Colonic mucosa (tissue), 4 donors: ENCODE results near the gene HDAC4. TPM values are rescaled to one million over a fixed set of nuclear protein-coding genes. Genes with fewer than 3 reads are reported as not detected.

Source experiments
- DNase-seq: peaks from one replicate; pipeline ENCODE4 v3.0.0-alpha.2; 2020
- H3K27ac ChIP-seq: fragments of 200-600 bp; one replicate; pipeline ENCODE4 v1.8.0; 2021
- H3K27me3 ChIP-seq: fragments of 200-600 bp; one replicate; pipeline ENCODE4 v1.8.0; 2021
- H3K36me3 ChIP-seq: fragments of 200-600 bp; one replicate; pipeline ENCODE4 v1.8.0; 2021
- H3K4me1 ChIP-seq: fragments of 200-600 bp; one replicate; pipeline ENCODE4 v1.8.0; 2021; ENCODE audit warnings: mild to moderate bottlenecking
- H3K4me3 ChIP-seq: fragments of 200-600 bp; one replicate; pipeline ENCODE4 v1.8.0; 2021
- H3K9ac ChIP-seq, 2 donors: one replicate each; pipeline ENCODE4 v1.7.0; 2013; ENCODE audit warnings: control low read depth in 2 of 2, low read depth in 2 of 2, low read length in 2 of 2
- H3K9me3 ChIP-seq: fragments of 200-600 bp; one replicate; pipeline ENCODE4 v1.8.0; 2021
- intact Hi-C: fragments of 100-400 bp; cut with DNase I; formaldehyde crosslinking; loops from one replicate; pipeline ENCODE4 v1.14.1; 2022
- total RNA-seq, 2 donors: library from RNA; stranded (reverse); fragmentation: NEBNext Ultra II Directional in 1 of 2; extraction: Animal tissue kit (Norgen Biotek cat#: 25700) in 1 of 2; gene quantifications; one replicate each; pipeline ENCODE4 v1.2.1, GENCODE V29; 2021
- TF ChIP-seq, protein P1 (sequence below): fragments of 200-600 bp; IDR thresholded peaks from one replicate; pipeline ENCODE4 v1.8.0; 2022; ENCODE audit warnings: antibody characterized with exemption, mild to moderate bottlenecking
- donor health status: healthy.
- donor health status: DM: no; HTN: no; CAD: no.
- donor health status: DM: no; HTN: no; CAD: no.

Gene HDAC4
- total RNA-seq, 2 donors from 2014 or later: 35.3 to 46.8 TPM

DNA sequence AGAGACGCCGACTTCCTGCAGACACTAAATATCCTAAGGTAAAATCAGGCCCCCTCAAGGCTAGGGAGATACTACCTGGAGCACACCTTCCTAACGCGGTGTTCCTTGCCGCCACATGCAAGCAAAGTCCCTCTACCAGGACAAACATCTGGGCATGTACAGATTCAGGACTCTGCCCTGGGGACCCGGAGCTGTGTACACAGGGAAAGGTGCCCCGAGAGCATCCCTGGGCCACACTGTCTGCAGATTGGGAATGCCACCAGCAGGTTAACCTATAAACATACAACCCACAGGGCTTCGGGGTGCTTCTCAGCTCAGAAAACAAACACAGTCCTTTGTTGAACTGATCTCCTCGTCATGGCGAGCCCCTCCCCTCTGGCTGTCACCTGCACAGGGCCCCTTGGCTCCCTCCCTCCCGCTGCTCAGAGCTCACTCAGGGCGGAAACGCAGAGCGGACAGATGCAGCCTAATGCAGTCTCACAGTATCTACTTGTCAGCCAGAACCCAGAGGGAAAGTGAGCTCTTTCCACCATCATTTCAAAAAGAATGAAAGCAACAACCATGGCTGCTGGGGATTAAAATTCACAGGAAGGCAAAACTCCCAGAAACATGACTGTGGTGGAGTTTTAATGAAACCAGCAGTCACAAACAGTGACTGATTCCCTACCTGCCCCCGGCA is 218.8 kb downstream of the HDAC4 start:
- DNase-seq: no peak
- TF ChIP-seq, protein P1, sequence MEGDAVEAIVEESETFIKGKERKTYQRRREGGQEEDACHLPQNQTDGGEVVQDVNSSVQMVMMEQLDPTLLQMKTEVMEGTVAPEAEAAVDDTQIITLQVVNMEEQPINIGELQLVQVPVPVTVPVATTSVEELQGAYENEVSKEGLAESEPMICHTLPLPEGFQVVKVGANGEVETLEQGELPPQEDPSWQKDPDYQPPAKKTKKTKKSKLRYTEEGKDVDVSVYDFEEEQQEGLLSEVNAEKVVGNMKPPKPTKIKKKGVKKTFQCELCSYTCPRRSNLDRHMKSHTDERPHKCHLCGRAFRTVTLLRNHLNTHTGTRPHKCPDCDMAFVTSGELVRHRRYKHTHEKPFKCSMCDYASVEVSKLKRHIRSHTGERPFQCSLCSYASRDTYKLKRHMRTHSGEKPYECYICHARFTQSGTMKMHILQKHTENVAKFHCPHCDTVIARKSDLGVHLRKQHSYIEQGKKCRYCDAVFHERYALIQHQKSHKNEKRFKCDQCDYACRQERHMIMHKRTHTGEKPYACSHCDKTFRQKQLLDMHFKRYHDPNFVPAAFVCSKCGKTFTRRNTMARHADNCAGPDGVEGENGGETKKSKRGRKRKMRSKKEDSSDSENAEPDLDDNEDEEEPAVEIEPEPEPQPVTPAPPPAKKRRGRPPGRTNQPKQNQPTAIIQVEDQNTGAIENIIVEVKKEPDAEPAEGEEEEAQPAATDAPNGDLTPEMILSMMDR: no peak
- H3K36me3 ChIP-seq: no peaks in the 10 kb centered on the region
- no peaks in the 10 kb centered on the region for H3K27me3 ChIP-seq
- no peak overlapping the region for H3K9ac ChIP-seq
- H3K9me3 ChIP-seq: no peaks in the 10 kb centered on the region
- no peak overlapping the region for H3K4me3 ChIP-seq
- intact Hi-C loops: no loop called here
- H3K27ac ChIP-seq: no peak overlapping the region
- H3K4me1 ChIP-seq: no peaks in the 10 kb centered on the region

DNA sequence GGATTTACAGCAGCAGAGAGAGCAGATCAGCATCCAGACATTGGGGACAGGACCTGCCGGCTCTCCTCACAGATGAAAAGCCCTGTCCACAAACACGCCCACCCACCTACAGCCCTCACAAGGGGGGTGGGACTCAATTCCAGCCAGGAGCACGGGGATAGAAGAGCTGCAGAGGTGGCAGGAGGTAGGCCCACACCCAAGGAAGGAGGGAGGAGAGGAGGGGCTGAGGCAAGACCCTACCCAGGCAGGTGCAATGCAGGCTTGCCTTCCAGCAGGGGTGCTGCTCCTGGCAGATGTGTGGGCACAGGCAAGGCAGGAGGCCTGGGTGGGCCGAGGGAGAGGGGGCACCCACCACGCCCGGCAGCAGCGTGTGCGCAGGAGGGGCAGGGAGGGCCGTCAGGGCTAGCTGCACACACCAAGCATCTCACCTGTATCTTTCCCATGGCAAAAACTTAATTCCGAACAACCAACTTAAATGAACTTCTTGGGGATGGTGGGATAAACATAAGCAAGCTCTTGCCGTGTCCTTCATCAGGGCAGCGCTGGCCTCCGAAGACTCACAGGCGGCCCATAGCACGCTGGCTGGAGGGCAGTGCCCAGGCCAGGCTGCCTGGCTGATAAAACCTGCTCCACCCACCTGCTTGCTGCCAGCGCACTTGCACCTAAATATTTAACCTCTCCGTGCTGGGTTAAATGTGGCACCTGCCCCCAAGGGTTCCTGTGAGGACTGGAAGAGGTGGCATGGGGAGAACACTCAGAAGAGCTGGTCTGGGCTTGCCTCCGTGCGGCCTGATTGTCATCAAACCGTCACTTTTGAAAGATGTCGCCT is 219.5 kb downstream of the HDAC4 start:
- intact Hi-C loops: no loop called here
- Histone ChIP-seq H3K9ac (no peak overlapping the region), H3K9me3 (no peaks in the 10 kb centered on the region), H3K27ac (no peak overlapping the region), H3K36me3 (no peaks in the 10 kb centered on the region), H3K4me3 (no peak overlapping the region), H3K4me1 (no peaks in the 10 kb centered on the region), H3K27me3 (no peaks in the 10 kb centered on the region)
- DNase-seq: no peak
- TF ChIP-seq, protein P1: no peak

DNA sequence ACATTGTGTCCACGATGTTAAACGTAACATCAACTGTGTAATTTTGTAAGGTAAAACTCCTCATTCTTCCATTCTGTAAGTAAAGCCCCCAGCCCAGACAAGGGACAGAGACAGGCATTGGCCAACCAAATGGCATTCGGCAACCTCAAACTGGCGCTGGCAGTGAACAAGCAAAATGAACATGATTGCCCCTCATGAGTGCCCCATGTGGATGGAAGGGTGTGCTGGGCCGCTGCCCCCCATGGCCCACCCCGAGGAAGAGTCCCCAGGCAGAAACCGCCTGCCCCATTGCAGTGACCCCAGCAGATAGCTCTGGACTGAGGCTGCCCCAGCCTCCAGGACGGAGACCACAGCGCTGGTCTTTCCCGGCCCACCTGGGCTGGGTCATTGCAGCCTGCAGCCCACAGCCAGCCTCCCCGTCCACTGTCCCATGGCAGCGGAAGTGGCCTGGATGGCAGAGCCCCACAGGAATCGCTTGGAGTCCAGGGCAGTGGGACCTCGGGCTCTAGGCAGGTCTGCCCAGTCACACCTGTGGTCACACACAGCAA is 220.2 kb downstream of the HDAC4 start:
- Histone ChIP-seq H3K36me3 (no peaks in the 10 kb centered on the region), H3K4me1 (no peaks in the 10 kb centered on the region), H3K27me3 (no peaks in the 10 kb centered on the region), H3K9ac (no peak overlapping the region), H3K27ac (no peak overlapping the region), H3K9me3 (no peaks in the 10 kb centered on the region), H3K4me3 (no peak overlapping the region)
- no peak for DNase-seq
- intact Hi-C loops: no loop called here
- TF ChIP-seq, protein P1: no peak

DNA sequence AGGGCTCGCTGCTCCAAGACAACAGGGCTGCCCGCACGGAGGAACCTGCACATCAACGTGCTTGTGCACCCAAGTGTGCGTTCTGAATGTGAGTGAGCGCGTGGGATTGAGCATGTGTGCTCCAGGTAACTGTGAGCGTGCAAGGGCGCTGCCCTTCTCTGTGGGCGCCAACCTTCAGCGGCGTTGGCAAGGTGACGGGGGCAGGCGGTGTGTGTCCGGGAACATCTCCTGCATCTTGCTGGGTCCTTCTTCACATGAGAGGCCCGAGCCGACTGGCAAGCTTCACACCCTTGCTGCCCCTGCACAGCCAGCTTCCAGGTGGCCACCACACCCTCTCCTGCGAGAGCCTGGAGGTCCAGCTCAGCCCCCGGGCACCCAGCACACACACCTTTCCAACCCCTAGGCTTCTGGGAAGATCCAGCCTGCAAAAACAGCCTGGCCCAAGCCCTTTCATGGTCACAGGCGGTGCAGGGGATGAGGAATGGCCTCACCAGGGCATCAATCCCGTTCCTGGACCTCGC is 220.9 kb downstream of the HDAC4 start:
- Histone ChIP-seq H3K4me1 (no peaks in the 10 kb centered on the region), H3K27ac (no peak overlapping the region), H3K36me3 (no peaks in the 10 kb centered on the region), H3K27me3 (no peaks in the 10 kb centered on the region), H3K4me3 (no peak overlapping the region), H3K9me3 (no peaks in the 10 kb centered on the region), H3K9ac (no peak overlapping the region)
- no peak for DNase-seq
- intact Hi-C loops: no loop called here
- TF ChIP-seq, protein P1: no peak

DNA sequence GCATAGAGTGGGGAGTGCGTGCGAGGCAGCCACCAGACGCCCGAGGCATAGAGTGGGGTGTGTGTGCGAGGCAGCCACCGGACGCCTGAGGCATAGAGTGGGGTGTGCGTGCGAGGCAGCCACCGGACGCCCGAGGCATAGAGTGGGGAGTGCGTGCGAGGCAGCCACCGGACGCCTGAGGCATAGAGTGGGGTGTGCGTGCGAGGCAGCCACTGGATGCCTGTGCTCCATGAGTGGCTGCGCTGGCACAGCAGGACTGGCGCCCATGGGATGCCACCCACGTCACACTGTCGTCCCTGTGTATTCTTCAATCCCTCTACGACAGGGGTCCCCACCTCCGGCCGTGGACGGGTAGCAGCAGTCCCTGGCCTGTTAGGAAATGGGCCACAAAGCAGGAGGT is 221.9 kb downstream of the HDAC4 start:
- intact Hi-C loops: no loop called here
- Histone ChIP-seq H3K27ac (no peak overlapping the region), H3K27me3 (no peaks in the 10 kb centered on the region), H3K36me3 (no peaks in the 10 kb centered on the region), H3K9ac (no peak overlapping the region), H3K4me1 (no peaks in the 10 kb centered on the region), H3K4me3 (no peak overlapping the region), H3K9me3 (no peaks in the 10 kb centered on the region)
- DNase-seq: no peak
- TF ChIP-seq, protein P1: no peak
